Peyer's patch (tissue), 4 donors: Measurements from ENCODE around the gene TRAPPC10. TPM values are rescaled to one million over a fixed set of nuclear protein-coding genes. Genes with fewer than 3 reads are reported as not detected.

Experiments
- DNase-seq, 3 donors: peaks; one replicate each; pipeline ENCODE4 v3.0.0-alpha.2; 2017 to 2019
- H3K27ac ChIP-seq, 4 donors: fragments of 200-600 bp; sonication (generic); one replicate each; pipeline ENCODE4 v1.5.1; 2016 to 2019
- H3K27me3 ChIP-seq, 2 donors: fragments of 200-600 bp; sonication (generic); one replicate each; pipeline ENCODE4 v1.5.1; 2019
- H3K36me3 ChIP-seq, 3 donors: fragments of 200-600 bp; sonication (generic); one replicate each; pipeline ENCODE4 v1.5.1; 2016 to 2019
- H3K4me1 ChIP-seq, 4 donors: fragments of 200-600 bp; sonication (generic); one replicate each; pipeline ENCODE4 v1.5.1; 2016 to 2019
- H3K4me3 ChIP-seq, 4 donors: fragments of 200-600 bp; sonication (generic); 1 replicate in 3 of 4; 2 replicates in 1 of 4; pipeline ENCODE4 v1.5.1; 2016 to 2019; ENCODE audit warnings: mild to moderate bottlenecking in 1 of 4
- H3K9me3 ChIP-seq, 4 donors: fragments of 200-600 bp; sonication (generic); one replicate each; pipeline ENCODE4 v1.5.1; 2016 to 2019; ENCODE audit warnings: mild to moderate bottlenecking in 1 of 4
- CTCF ChIP-seq, 6 experiments: fragments of 450-650 bp in 4 of 6; fragments of 200-600 bp in 2 of 6; sonication (generic) in 1 of 6; IDR thresholded peaks; one replicate each; pipeline ENCODE4 v1.5.1; 2017 to 2019; ENCODE audit warnings: antibody characterized with exemption in 6 of 6, mild to moderate bottlenecking in 3 of 6, moderate library complexity in 1 of 6
- POLR2A ChIP-seq, 2 donors: fragments of 450-650 bp; IDR thresholded peaks; one replicate each; pipeline ENCODE4 v1.5.1; 2017; ENCODE audit warnings: antibody characterized with exemption in 2 of 2, mild to moderate bottlenecking in 2 of 2, moderate library complexity in 2 of 2
- total RNA-seq, 4 donors: library from RNA; depleted of rRNA; stranded (reverse); fragments of >200 nt; gene quantifications; one replicate each; pipeline ENCODE4 v1.1.0, GENCODE V29; 2016

TRAPPC10 gene
- total RNA-seq, 4 donors from 2014 or later, result 62.2 to 153 (median 93.0) TPM

GRCh38 chr21:44006017-44006619 is 6.0 kb upstream of the TRAPPC10 start:
- DNase-seq, result no peak
- TF ChIP-seq CTCF (IDR thresholded peaks at IDR 0.05), result no peak
- TF ChIP-seq POLR2A (IDR thresholded peaks at IDR 0.05), result no peak
- no peaks in the 10 kb centered on the region for H3K9me3 ChIP-seq
- H3K27ac ChIP-seq, result peak overlapping the region in 1 of 4 donors; percentile 38
- no peaks in the 10 kb centered on the region for H3K36me3 ChIP-seq
- no peaks in the 10 kb centered on the region for H3K27me3 ChIP-seq
- H3K4me3 ChIP-seq, result no peak overlapping the region
- no peaks in the 10 kb centered on the region for H3K4me1 ChIP-seq

GRCh38 chr21:44006656-44007055 is 5.5 kb upstream of the TRAPPC10 start:
- Histone ChIP-seq H3K4me3 (no peak overlapping the region), H3K36me3 (no peaks in the 10 kb centered on the region), H3K4me1 (no peaks in the 10 kb centered on the region), H3K27ac (no peak overlapping the region), H3K9me3 (no peaks in the 10 kb centered on the region), H3K27me3 (no peaks in the 10 kb centered on the region)
- TF ChIP-seq CTCF (IDR thresholded peaks at IDR 0.05), result no peak
- no peak for TF ChIP-seq POLR2A (IDR thresholded peaks at IDR 0.05)
- DNase-seq, result peak in 1 of 3 donors; percentile 33

GRCh38 chr21:44010429-44010828 is 1.7 kb upstream of the TRAPPC10 start:
- no peaks in the 10 kb centered on the region for H3K36me3 ChIP-seq
- TF ChIP-seq POLR2A (IDR thresholded peaks at IDR 0.05) (no peak), CTCF (IDR thresholded peaks at IDR 0.05) (no peak)
- peaks cover 0 to 17% (median 6%) of the 10 kb centered on the region in 4 donors for H3K4me1 ChIP-seq
- H3K27me3 ChIP-seq, result no peaks in the 10 kb centered on the region
- no peak overlapping the region for H3K27ac ChIP-seq
- DNase-seq, result no peak
- no peak overlapping the region for H3K4me3 ChIP-seq
- H3K9me3 ChIP-seq, result no peaks in the 10 kb centered on the region

GRCh38 chr21:44011123-44011522 is 986 bp upstream of the TRAPPC10 start:
- Histone ChIP-seq H3K4me3 (peak overlapping the region; percentile 71 to 98 (median 89)), H3K27me3 (no peaks in the 10 kb centered on the region), H3K36me3 (no peaks in the 10 kb centered on the region), H3K4me1 (peaks cover 0 to 22% (median 6%) of the 10 kb centered on the region in 4 donors), H3K27ac (peak overlapping the region in 3 of 4 donors; percentile 93 to 99 (median 93)), H3K9me3 (no peaks in the 10 kb centered on the region)
- no peak for DNase-seq
- TF ChIP-seq CTCF (IDR thresholded peaks at IDR 0.05), result no peak
- no peak for TF ChIP-seq POLR2A (IDR thresholded peaks at IDR 0.05)

GRCh38 chr21:44012474-44013379 is 618 bp downstream of the TRAPPC10 start:
- Histone ChIP-seq H3K9me3 (no peaks in the 10 kb centered on the region), H3K27me3 (no peaks in the 10 kb centered on the region), H3K4me3 (peak overlapping the region; percentile 71 to 98 (median 89)), H3K4me1 (peaks cover 0 to 23% (median 6%) of the 10 kb centered on the region in 4 donors), H3K27ac (peak overlapping the region; percentile 93 to 99 (median 96)), H3K36me3 (no peaks in the 10 kb centered on the region)
- TF ChIP-seq CTCF (IDR thresholded peaks at IDR 0.05), result peak in 2 of 6 experiments; percentile 26 to 27
- no peak for TF ChIP-seq POLR2A (IDR thresholded peaks at IDR 0.05)
- peak; percentile 78 to 91 (median 90) for DNase-seq
